HUES64 (cell line): ENCODE data around the gene SYTL2.

Experiments used
- H3K27ac ChIP-seq: 2 replicates; pipeline ENCODE4 v1.7.0; 2013; ENCODE audit warnings: low read depth, low read length, inconsistent platforms
- H3K27me3 ChIP-seq: 2 replicates; pipeline ENCODE4 v1.6.1; 2013; ENCODE audit warnings: mild to moderate bottlenecking, low read length; ENCODE audit not compliant: insufficient read depth
- H3K36me3 ChIP-seq: 2 replicates; pipeline ENCODE4 v1.6.1; 2013; ENCODE audit warnings: mild to moderate bottlenecking, low read length; ENCODE audit not compliant: insufficient read depth
- H3K4me1 ChIP-seq: 2 replicates; pipeline ENCODE4 v1.6.1; 2013; ENCODE audit warnings: mild to moderate bottlenecking, low read length, moderate library complexity; ENCODE audit not compliant: insufficient read depth
- H3K4me3 ChIP-seq: 2 replicates; pipeline ENCODE4 v1.5.1; 2013; ENCODE audit warnings: mild to moderate bottlenecking, low read length, moderate library complexity
- H3K9ac ChIP-seq: 2 replicates; pipeline ENCODE4 v1.6.1; 2013; ENCODE audit warnings: mild to moderate bottlenecking, low read depth, low read length
- H3K9me3 ChIP-seq: 2 replicates; pipeline ENCODE4 v1.6.1; 2013; ENCODE audit warnings: low read depth, low read length; ENCODE audit not compliant: insufficient read depth
- WGBS: fragments of 150-250, 120-280 bp; methylation state at CpG from one replicate; pipeline ENCODE4 v1.1.7; 2013; ENCODE audit warnings: missing lambda C conversion rate; 5-methylcytosine and 5-hydroxymethylcytosine counted together

The SYTL2 gene

GRCh38 chr11:85809191-85809590, 1.8 kb downstream of the SYTL2 start:
- H3K4me1 ChIP-seq, result peaks cover 11% of the 10 kb centered on the region
- H3K36me3 ChIP-seq, result no peaks in the 10 kb centered on the region
- no peak overlapping the region for H3K9ac ChIP-seq
- no peak overlapping the region for H3K4me3 ChIP-seq
- H3K27me3 ChIP-seq, result peaks cover 42% of the 10 kb centered on the region
- H3K9me3 ChIP-seq, result no peaks in the 10 kb centered on the region
- H3K27ac ChIP-seq, result no peak overlapping the region
- WGBS, result 91% methylated on average over 4 of the region's 4 CpGs

- Histone ChIP-seq H3K4me3 (no peak overlapping the region), H3K27ac (no peak overlapping the region), H3K27me3 (peaks cover 27% of the 10 kb centered on the region), H3K9me3 (no peaks in the 10 kb centered on the region), H3K36me3 (no peaks in the 10 kb centered on the region), H3K4me1 (peaks cover 11% of the 10 kb centered on the region), H3K9ac (no peak overlapping the region)
- 86% methylated on average over 2 of the region's 2 CpGs for WGBS
These were observed 4.1 kb downstream of the SYTL2 start for GRCh38 chr11:85806876-85807275.

GRCh38 chr11:85806016-85806415, 4.9 kb downstream of the SYTL2 start:
- no peak overlapping the region for H3K27ac ChIP-seq
- H3K4me3 ChIP-seq, result no peak overlapping the region
- no peaks in the 10 kb centered on the region for H3K9me3 ChIP-seq
- no peaks in the 10 kb centered on the region for H3K36me3 ChIP-seq
- no peak overlapping the region for H3K9ac ChIP-seq
- H3K27me3 ChIP-seq, result peaks cover 19% of the 10 kb centered on the region
- peaks cover 11% of the 10 kb centered on the region for H3K4me1 ChIP-seq

GRCh38 chr11:85805387-85805786, 5.6 kb downstream of the SYTL2 start:
- Histone ChIP-seq H3K9me3 (no peaks in the 10 kb centered on the region), H3K36me3 (no peaks in the 10 kb centered on the region), H3K27ac (no peak overlapping the region), H3K4me3 (no peak overlapping the region), H3K4me1 (peaks cover 11% of the 10 kb centered on the region), H3K27me3 (peaks cover 14% of the 10 kb centered on the region), H3K9ac (no peak overlapping the region)
- WGBS, result 74% methylated on average over 1 of the region's 1 CpG

- no peaks in the 10 kb centered on the region for H3K4me1 ChIP-seq
- WGBS, result 94% methylated on average over 2 of the region's 2 CpGs
- H3K4me3 ChIP-seq, result no peak overlapping the region
These were observed 7.0 kb downstream of the SYTL2 start for GRCh38 chr11:85803920-85804319.

GRCh38 chr11:85803303-85803702, 7.6 kb downstream of the SYTL2 start:
- no peaks in the 10 kb centered on the region for H3K27me3 ChIP-seq
- WGBS, result 100% methylated on average over 1 of the region's 1 CpG

More at GRCh38 chr11:85803920-85804319, 7.0 kb downstream of the SYTL2 start:
- Histone ChIP-seq H3K9ac (no peak overlapping the region), H3K9me3 (no peaks in the 10 kb centered on the region), H3K36me3 (no peaks in the 10 kb centered on the region), H3K27ac (no peak overlapping the region), H3K27me3 (no peaks in the 10 kb centered on the region)

GRCh38 chr11:85801527-85801926, 9.4 kb downstream of the SYTL2 start:
- no peak overlapping the region for H3K4me3 ChIP-seq
- no peaks in the 10 kb centered on the region for H3K9me3 ChIP-seq
- 98% methylated on average over 7 of the region's 7 CpGs for WGBS
- no peaks in the 10 kb centered on the region for H3K36me3 ChIP-seq
- no peak overlapping the region for H3K27ac ChIP-seq
- no peak overlapping the region for H3K9ac ChIP-seq
- H3K4me1 ChIP-seq, result no peaks in the 10 kb centered on the region
- H3K27me3 ChIP-seq, result no peaks in the 10 kb centered on the region

More at GRCh38 chr11:85803303-85803702, 7.6 kb downstream of the SYTL2 start:
- Histone ChIP-seq H3K9me3 (no peaks in the 10 kb centered on the region), H3K9ac (no peak overlapping the region), H3K27ac (no peak overlapping the region), H3K4me3 (no peak overlapping the region), H3K4me1 (no peaks in the 10 kb centered on the region), H3K36me3 (no peaks in the 10 kb centered on the region)

GRCh38 chr11:85800595-85801342, 10.2 kb downstream of the SYTL2 start:
- Histone ChIP-seq H3K4me3 (no peak overlapping the region), H3K9me3 (no peaks in the 10 kb centered on the region), H3K27me3 (no peaks in the 10 kb centered on the region), H3K27ac (no peak overlapping the region), H3K4me1 (no peaks in the 10 kb centered on the region), H3K36me3 (no peaks in the 10 kb centered on the region), H3K9ac (no peak overlapping the region)
- 95% methylated on average over 4 of the region's 4 CpGs for WGBS

- no peak overlapping the region for H3K4me3 ChIP-seq
- 88% methylated on average over 2 of the region's 2 CpGs for WGBS
- no peak overlapping the region for H3K27ac ChIP-seq
- H3K27me3 ChIP-seq, result no peaks in the 10 kb centered on the region
- H3K9ac ChIP-seq, result no peak overlapping the region
- H3K9me3 ChIP-seq, result no peaks in the 10 kb centered on the region
- H3K4me1 ChIP-seq, result no peaks in the 10 kb centered on the region
- H3K36me3 ChIP-seq, result no peaks in the 10 kb centered on the region
These were observed 11.8 kb downstream of the SYTL2 start for GRCh38 chr11:85799142-85799541.

GRCh38 chr11:85798361-85798760, 12.6 kb downstream of the SYTL2 start:
- no peak overlapping the region for H3K27ac ChIP-seq
- WGBS, result 93% methylated on average over 4 of the region's 4 CpGs
- H3K4me1 ChIP-seq, result no peaks in the 10 kb centered on the region
- no peaks in the 10 kb centered on the region for H3K27me3 ChIP-seq
- H3K36me3 ChIP-seq, result no peaks in the 10 kb centered on the region
- H3K9ac ChIP-seq, result no peak overlapping the region
- no peaks in the 10 kb centered on the region for H3K9me3 ChIP-seq
- no peak overlapping the region for H3K4me3 ChIP-seq

- Histone ChIP-seq H3K4me1 (no peaks in the 10 kb centered on the region), H3K9me3 (no peaks in the 10 kb centered on the region), H3K27me3 (no peaks in the 10 kb centered on the region), H3K4me3 (no peak overlapping the region), H3K9ac (no peak overlapping the region), H3K36me3 (no peaks in the 10 kb centered on the region), H3K27ac (no peak overlapping the region)
- 73% methylated on average over 1 of the region's 4 CpGs for WGBS
These were observed 15.0 kb downstream of the SYTL2 start for GRCh38 chr11:85795712-85796487.
